Upper lobe of left lung (tissue), 4 donors: ENCODE measurements around the gene HES2.

Source experiments
- POLR2AphosphoS5 ChIP-seq, 2 donors: sonication (generic); formaldehyde crosslinking; IDR thresholded peaks; one replicate each; pipeline ENCODE4 v1.5.1; 2017; ENCODE audit warnings: antibody characterized with exemption in 2 of 2
- TF ChIP-seq, protein P1 (sequence below), 6 experiments: fragments of 450-650 bp in 4 of 6; fragments of 200-600 bp in 2 of 6; sonication (generic) in 2 of 6; IDR thresholded peaks; one replicate each; pipeline ENCODE4 v1.5.1; 2016 to 2019; ENCODE audit warnings: antibody characterized with exemption in 6 of 6

DNA sequence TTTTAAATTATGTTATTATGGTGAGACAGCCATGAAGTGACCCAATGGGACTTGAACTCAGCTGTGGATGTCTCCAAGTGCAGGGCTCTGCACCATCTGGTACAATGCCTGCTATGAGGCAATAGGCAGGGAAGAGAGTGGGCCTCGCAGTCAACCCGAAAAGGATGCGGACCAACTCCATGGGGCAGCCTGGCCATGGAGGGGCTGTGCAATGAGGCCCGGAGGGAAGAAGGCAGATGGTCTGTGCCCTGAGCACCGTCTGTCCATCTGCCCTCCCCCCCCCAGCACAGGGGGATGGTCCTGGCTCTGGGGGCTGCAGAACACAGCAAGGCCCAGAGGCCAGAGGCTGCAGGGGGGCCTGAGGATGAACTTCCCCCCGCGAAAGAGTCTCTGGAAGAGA, 21.9 kb upstream of the HES2 start:
- TF ChIP-seq, protein P1, sequence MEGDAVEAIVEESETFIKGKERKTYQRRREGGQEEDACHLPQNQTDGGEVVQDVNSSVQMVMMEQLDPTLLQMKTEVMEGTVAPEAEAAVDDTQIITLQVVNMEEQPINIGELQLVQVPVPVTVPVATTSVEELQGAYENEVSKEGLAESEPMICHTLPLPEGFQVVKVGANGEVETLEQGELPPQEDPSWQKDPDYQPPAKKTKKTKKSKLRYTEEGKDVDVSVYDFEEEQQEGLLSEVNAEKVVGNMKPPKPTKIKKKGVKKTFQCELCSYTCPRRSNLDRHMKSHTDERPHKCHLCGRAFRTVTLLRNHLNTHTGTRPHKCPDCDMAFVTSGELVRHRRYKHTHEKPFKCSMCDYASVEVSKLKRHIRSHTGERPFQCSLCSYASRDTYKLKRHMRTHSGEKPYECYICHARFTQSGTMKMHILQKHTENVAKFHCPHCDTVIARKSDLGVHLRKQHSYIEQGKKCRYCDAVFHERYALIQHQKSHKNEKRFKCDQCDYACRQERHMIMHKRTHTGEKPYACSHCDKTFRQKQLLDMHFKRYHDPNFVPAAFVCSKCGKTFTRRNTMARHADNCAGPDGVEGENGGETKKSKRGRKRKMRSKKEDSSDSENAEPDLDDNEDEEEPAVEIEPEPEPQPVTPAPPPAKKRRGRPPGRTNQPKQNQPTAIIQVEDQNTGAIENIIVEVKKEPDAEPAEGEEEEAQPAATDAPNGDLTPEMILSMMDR (IDR thresholded peaks at IDR 0.05): no peak
- no peak for TF ChIP-seq POLR2AphosphoS5 (IDR thresholded peaks at IDR 0.05)
